KMS-11 (cell line): ENCODE measurements around the gene VAMP8.

Source experiments
- H2AFZ ChIP-seq: fragments of 200-600 bp; sonication (generic); 2 replicates; pipeline ENCODE4 v1.6.1; 2016; ENCODE audit warnings: antibody characterized with exemption, mixed run types, low read depth
- H3K27ac ChIP-seq: fragments of 200-600 bp; sonication (generic); 2 replicates; pipeline ENCODE4 v1.6.1; 2016; ENCODE audit warnings: mild to moderate bottlenecking, mixed run types
- H3K27me3 ChIP-seq: fragments of 200-600 bp; sonication (generic); 2 replicates; pipeline ENCODE4 v1.6.1; 2017; ENCODE audit warnings: mild to moderate bottlenecking, low read depth, mixed run types, moderate library complexity; ENCODE audit not compliant: insufficient read depth
- H3K36me3 ChIP-seq: fragments of 200-600 bp; sonication (generic); 2 replicates; pipeline ENCODE4 v1.6.1; 2017; ENCODE audit warnings: mild to moderate bottlenecking, mixed run types; ENCODE audit not compliant: insufficient read depth
- H3K4me1 ChIP-seq: fragments of 200-600 bp; sonication (generic); 2 replicates; pipeline ENCODE4 v1.6.1; 2016; ENCODE audit warnings: mild to moderate bottlenecking, low read depth, mixed run types; ENCODE audit not compliant: poor library complexity, severe bottlenecking
- H3K4me2 ChIP-seq: fragments of 200-600 bp; sonication (generic); 2 replicates; pipeline ENCODE4 v1.7.0; 2016; ENCODE audit warnings: mild to moderate bottlenecking, mixed run types
- H3K4me3 ChIP-seq: fragments of 200-600 bp; sonication (generic); IDR thresholded peaks from 2 replicates; pipeline ENCODE4 v1.6.1; 2017; ENCODE audit warnings: low read depth, low read length, mixed read lengths; ENCODE audit not compliant: insufficient read depth
- H3K79me2 ChIP-seq: fragments of 200-600 bp; sonication (generic); 2 replicates; pipeline ENCODE4 v1.6.1; 2016; ENCODE audit warnings: low read depth, mixed run types; ENCODE audit not compliant: insufficient read depth
- H3K9ac ChIP-seq: fragments of 200-600 bp; sonication (generic); 2 replicates; pipeline ENCODE4 v1.6.1; 2016; ENCODE audit warnings: mild to moderate bottlenecking, mixed run types
- H4K20me1 ChIP-seq: fragments of 200-600 bp; sonication (generic); 2 replicates; pipeline ENCODE4 v1.6.1; 2016; ENCODE audit warnings: mild to moderate bottlenecking, mixed run types; ENCODE audit not compliant: insufficient read depth
- CTCF ChIP-seq: fragments of 200-600 bp; sonication (generic); conservative IDR thresholded peaks from 2 replicates; pipeline ENCODE4 v1.6.1; 2017; ENCODE audit warnings: low read depth, mild to moderate bottlenecking, antibody characterized with exemption, low read length, moderate library complexity, mixed read lengths

The VAMP8 gene

GRCh38 chr2:85596486-85597143 lies 19.2 kb downstream of the VAMP8 start:
- H4K20me1 ChIP-seq = no peaks in the 10 kb centered on the region
- H3K9ac ChIP-seq = peak overlapping the region; percentile 57; the same call in 1 of the 2 replicates
- H3K79me2 ChIP-seq = peaks cover 16% of the 10 kb centered on the region; the same call in 1 of the 2 replicates

GRCh38 chr2:85597241-85597640 lies 19.9 kb downstream of the VAMP8 start:
- H3K9ac ChIP-seq = no peak overlapping the region
- H3K79me2 ChIP-seq = peaks cover 16% of the 10 kb centered on the region; the same call in 1 of the 2 replicates
- H3K4me2 ChIP-seq = no peak overlapping the region
- no peak overlapping the region for H3K4me3 ChIP-seq
- H4K20me1 ChIP-seq = no peaks in the 10 kb centered on the region
- H3K36me3 ChIP-seq = no peaks in the 10 kb centered on the region
- H3K27me3 ChIP-seq = no peaks in the 10 kb centered on the region
- H3K27ac ChIP-seq = no peak overlapping the region
- no peak overlapping the region for H2AFZ ChIP-seq
- TF ChIP-seq CTCF = no peak
- peaks cover 26% of the 10 kb centered on the region for H3K4me1 ChIP-seq

More at GRCh38 chr2:85596486-85597143, 19.2 kb downstream of the VAMP8 start:
- no peaks in the 10 kb centered on the region for H3K27me3 ChIP-seq
- no peak overlapping the region for H3K27ac ChIP-seq
- H3K4me2 ChIP-seq = peak overlapping the region; percentile 96
- TF ChIP-seq CTCF = no peak
- peak overlapping the region; percentile 3 for H3K4me3 ChIP-seq
- H2AFZ ChIP-seq = no peak overlapping the region
- H3K36me3 ChIP-seq = no peaks in the 10 kb centered on the region
- H3K4me1 ChIP-seq = peaks cover 22% of the 10 kb centered on the region

- Histone ChIP-seq H3K4me3 (no peak overlapping the region), H3K4me1 (peaks cover 31% of the 10 kb centered on the region), H3K27ac (no peak overlapping the region), H3K9ac (no peak overlapping the region), H3K79me2 (peaks cover 16% of the 10 kb centered on the region; the same call in 1 of the 2 replicates), H3K27me3 (no peaks in the 10 kb centered on the region), H3K4me2 (no peak overlapping the region), H3K36me3 (no peaks in the 10 kb centered on the region), H2AFZ (no peak overlapping the region), H4K20me1 (no peaks in the 10 kb centered on the region)
- TF ChIP-seq CTCF = no peak
Observed at GRCh38 chr2:85598594-85599340, 21.4 kb downstream of the VAMP8 start.

- H3K36me3 ChIP-seq = no peaks in the 10 kb centered on the region
- TF ChIP-seq CTCF = no peak
- no peak overlapping the region for H3K27ac ChIP-seq
- peaks cover 16% of the 10 kb centered on the region; the same call in 1 of the 2 replicates for H3K79me2 ChIP-seq
- H3K4me2 ChIP-seq = no peak overlapping the region
- H3K27me3 ChIP-seq = no peaks in the 10 kb centered on the region
- H3K4me3 ChIP-seq = no peak overlapping the region
- no peak overlapping the region for H3K9ac ChIP-seq
- H4K20me1 ChIP-seq = no peaks in the 10 kb centered on the region
- H3K4me1 ChIP-seq = peaks cover 33% of the 10 kb centered on the region
- no peak overlapping the region for H2AFZ ChIP-seq
Observed at GRCh38 chr2:85599468-85600234, 22.3 kb downstream of the VAMP8 start.
